ENCODE results near the gene ZDHHC16. TPM values are rescaled to one million over a fixed set of nuclear protein-coding genes. Genes with fewer than 3 reads are reported as not detected.

The ZDHHC16 gene
- total RNA-seq, 4 donors from 2014 or later: 27.7 to 43.5 (median 34.4) TPM

- TF ChIP-seq CTCF (IDR thresholded peaks at IDR 0.05): no peak
- DNase-seq (ENCODE audit: low spot score) (no peak), ATAC-seq (ENCODE audit: low FRiP score) (peak; percentile 9)
Observed at GRCh38 chr10:97498841-97499560, 53.0 kb downstream of the ZDHHC16 start, which contains the start of gene UBTD1. TSS of gene UBTD1 (plus strand) at chr10:97498924. CDS start at chr10:97499204, 280 bp downstream.

- DNase-seq (ENCODE audit: low spot score) (peak; percentile 55), ATAC-seq (ENCODE audit: low FRiP score) (no peak)
- no peak for TF ChIP-seq CTCF (IDR thresholded peaks at IDR 0.05)
Observed at GRCh38 chr10:97499561-97500296, 53.8 kb downstream of the ZDHHC16 start.

GRCh38 chr10:97500297-97500575 lies 54.3 kb downstream of the ZDHHC16 start:
- DNase-seq (ENCODE audit: low spot score): no peak
- no peak for TF ChIP-seq CTCF (IDR thresholded peaks at IDR 0.05)
- no peak for ATAC-seq (ENCODE audit: low FRiP score)

- ATAC-seq (ENCODE audit: low FRiP score) (no peak), DNase-seq (ENCODE audit: low spot score) (no peak)
- no peak for TF ChIP-seq CTCF (IDR thresholded peaks at IDR 0.05)
Observed at GRCh38 chr10:97502916-97503315, 56.9 kb downstream of the ZDHHC16 start.

- no peak for TF ChIP-seq CTCF (IDR thresholded peaks at IDR 0.05)
- no peak for DNase-seq (ENCODE audit: low spot score)
- ATAC-seq (ENCODE audit: low FRiP score): no peak
Observed at GRCh38 chr10:97503406-97503805, 57.4 kb downstream of the ZDHHC16 start.

- no peak for TF ChIP-seq CTCF (IDR thresholded peaks at IDR 0.05)
- no peak for DNase-seq (ENCODE audit: low spot score)
- no peak for ATAC-seq (ENCODE audit: low FRiP score)
Observed at GRCh38 chr10:97505152-97505551, 59.2 kb downstream of the ZDHHC16 start.
